GM20431 (cell line): Measurements from ENCODE around the gene EIF2D.

Experiments used
- in situ Hi-C: fragments of 300-500 bp; cut with MseI, MboI; formaldehyde crosslinking; loops from one replicate; pipeline ENCODE4 v1.15.0; 2020; ENCODE audit warnings: low sequenced_read_pairs; ENCODE audit not compliant: unreplicated experiment

The EIF2D gene

DNA sequence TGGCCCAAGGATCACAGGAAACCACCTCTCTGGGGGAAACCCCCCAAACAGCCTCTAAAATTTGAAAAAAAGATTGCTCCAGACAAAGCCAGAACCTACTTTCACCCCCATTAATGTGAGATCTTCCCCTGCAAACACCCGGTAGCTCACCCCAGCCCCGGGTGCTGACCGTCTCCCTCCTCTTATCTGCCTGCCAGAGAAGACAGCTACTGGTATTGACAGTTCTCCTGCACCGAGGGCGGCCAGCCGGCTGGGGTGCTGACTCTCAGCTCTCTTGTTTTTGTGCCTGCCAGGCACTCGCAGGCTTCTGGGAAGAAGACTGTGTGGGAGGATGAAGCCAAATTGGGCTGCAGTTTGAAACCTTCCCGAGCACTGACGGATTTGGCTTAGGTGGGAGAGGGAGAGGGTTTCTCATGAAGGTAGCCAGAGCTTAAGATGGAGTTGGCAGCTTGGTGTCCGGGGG lies 56.8 kb downstream of the EIF2D start:
- in situ Hi-C loops = no loop called here

DNA sequence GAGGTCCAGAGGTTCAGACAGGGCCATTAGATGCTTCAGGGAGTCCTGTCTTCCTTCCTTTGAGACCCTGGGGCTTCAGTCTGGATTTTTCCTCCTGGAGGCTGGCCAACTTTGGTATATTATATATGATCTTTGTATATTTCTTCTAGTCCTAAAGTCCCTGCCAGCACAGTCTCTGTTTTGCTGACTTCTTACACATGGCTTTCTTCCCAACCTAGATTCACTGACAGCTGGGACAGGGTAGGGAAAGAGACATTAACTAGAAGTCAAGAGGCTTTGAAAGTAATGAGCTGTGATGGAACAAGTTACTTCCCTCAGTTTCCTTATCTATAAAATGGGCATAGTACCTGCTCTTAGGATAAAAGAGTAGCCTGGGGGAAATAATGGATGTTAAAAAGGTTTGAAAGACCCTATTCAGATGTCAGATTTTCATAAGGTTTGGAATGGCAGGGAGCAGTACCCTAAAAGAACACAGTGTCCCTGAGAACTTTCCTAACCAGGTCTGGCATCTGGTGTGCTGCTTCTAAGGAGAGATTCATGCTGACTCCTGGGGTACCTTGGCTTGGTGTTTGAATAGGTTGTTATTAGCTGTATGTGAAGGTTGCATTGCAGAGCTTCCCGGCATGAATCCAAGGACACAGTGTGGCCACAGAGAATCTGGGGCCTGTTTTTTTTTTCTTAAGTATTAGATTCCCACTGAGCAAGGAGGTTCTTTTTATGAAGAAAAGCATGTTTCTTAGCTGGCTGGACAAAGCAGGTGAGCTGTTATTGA lies 57.4 kb downstream of the EIF2D start:
- in situ Hi-C loops = no loop called here

DNA sequence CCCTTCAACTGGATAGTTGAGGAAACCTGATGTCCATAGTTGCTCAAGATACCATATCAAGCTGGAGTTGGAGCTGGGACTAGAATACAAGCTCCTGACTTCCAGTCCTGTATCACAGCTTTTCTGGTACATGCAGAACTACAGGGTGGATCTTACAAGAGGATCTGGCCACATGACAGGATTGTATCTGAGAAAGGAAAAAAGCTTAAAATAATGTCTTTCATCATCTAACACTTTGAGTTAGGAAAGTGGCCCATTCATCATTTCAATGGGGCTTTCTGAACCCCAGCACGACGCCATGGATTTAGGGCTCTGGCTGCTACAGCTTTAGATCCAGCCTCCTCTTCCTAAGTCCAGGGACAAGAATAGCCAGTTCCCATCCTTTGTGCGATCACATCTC lies 58.1 kb downstream of the EIF2D start:
- in situ Hi-C loops = no loop called here

DNA sequence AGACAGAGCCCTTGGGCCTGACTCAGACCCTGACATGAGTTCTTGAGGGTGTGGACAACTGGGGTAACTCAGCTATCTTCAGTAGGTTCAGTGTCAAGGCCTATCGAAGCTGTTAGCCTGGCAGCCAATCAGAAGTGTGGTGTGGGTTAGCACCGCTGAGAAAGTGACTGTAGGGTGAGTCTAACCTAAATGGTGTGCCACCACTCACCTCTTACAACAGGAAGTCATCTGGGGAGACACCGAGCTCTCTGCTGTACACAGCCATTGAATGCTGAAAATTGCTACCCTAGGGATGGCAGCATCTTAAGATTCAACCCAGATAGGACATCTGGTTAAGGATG lies 60.3 kb downstream of the EIF2D start:
- in situ Hi-C loops = no loop called here

DNA sequence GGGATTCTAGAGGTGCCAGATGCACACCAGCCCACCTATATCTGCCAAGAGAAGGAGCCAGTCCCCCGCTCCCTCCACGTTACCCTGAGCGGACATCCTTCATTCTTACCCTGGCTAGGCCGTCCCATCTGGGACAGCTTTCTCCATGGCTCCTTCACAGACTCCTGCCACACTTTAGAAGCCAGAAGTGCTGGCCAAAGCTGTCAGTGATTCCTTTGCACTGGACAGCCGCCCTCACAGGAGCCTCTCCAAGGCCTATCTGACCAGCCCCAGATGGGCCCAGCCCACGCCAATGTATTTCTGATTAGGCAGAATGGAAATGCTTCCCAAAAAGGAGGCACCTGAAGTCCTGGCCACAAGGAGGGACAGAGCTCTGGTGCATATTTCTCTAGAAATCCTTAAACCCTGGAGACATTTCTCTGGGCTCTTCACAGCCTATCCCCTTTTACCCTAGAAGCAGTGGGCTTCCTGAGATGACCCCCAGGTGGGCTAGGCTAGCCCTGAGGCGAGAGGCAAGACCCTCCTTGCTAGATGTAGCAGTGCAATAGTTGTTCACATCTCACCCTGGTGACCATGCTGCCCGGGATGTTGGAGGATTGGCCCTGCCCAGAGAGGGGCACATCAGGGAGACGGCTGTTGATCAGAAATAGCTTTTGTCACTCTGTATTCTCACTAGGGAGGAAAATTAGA lies 60.8 kb downstream of the EIF2D start:
- in situ Hi-C loops = no loop called here

DNA sequence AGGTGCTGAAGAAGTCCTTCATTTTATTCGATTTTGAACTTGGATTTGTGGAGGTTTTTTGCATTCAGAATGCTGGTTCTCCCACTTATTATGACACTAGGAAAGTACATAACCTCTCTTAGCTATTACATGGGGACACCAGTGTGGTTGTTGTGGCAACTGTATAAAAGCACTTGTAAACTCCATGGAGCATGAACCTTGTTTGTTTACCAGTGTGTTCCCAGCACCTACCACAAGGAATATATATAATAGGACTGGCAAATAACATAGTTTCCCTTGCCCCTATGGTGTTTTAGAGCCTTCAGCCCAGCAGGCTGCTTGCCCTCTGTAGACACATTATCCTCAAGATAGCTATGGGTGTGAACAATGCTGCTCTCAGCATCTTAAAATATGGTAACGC lies 61.8 kb downstream of the EIF2D start:
- in situ Hi-C loops = no loop called here

DNA sequence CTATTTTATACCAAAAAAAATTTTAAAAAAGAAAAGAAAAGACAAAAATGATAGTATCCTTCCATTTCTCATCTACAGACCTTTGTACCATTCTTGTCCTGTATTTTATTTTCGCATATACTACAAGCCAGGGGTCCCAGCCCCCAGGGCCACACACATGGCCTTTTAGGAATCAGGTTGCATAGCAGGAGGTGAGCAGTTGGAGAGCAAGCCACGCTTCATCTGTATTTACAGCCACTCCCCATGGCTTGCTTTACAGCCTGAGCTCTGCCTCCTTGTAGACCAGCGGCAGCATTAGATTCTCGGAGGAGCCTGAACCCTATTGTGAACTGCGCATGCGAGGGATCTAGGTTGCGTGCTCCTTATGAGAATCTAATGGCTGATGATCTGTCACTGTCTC lies 65.2 kb downstream of the EIF2D start:
- in situ Hi-C loops = no loop called here

DNA sequence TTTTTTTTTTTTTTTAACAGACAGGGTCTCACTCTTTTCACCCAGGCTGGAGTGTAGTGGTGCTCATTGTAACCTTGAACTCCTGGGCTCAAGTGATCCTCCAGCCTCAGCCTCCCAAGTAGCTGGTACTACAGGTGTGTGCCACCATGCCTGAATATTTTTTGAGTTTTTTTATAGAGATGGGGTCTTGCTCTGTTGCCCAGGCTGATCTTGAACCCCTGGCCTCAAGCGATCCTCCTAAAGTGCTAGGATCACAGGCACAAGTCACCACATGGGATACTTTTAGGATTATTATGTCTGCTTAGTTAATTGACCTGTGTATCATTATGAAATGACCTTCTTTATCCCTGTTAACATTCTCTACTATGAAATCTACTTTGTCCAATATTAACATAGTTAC lies 66.9 kb downstream of the EIF2D start:
- in situ Hi-C loops = no loop called here

DNA sequence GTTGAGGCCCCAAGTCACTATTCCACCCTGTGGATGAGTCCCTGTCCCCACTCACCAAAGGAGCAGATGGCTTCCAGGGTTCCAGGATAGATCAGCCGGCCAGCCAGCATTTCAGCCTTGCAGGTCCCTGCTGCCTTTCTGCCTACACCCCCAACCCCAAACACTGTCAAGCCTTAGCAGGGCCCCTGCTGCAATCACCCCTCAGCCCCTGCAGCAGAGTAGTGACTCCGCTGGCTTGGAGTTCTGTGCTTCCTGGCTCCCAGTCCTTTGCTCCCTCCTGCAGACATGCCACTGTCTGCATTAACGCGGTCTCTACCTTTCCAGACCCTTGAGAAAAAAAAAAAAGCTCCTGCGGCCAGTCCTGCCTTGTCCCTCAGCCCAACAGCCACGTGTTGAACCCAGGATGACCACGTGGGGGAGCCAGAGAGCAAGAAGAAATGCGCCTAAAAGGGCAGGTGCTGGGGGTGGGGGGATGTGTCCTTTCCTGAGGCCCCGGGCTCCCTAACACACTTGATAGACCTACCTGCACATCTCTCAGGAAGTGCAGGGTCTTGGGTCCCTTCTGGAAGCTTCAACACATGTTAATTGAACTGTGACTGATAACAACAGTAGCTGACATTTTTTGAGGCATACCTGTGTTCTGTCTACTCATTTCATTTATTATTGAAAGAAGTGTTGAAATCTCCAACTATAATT lies 67.6 kb downstream of the EIF2D start:
- in situ Hi-C loops = loop anchor here (5.0 kb wide), 1 partner anchor 43 kb away; no protein-coding TSS in a partner anchor
